Ovary (tissue), 3 donors: ENCODE results near the gene SCAMP5.

Experiments used
- CTCF ChIP-seq, 3 donors: fragments of 450-650 bp in 2 of 3; fragments of 200-600 bp in 1 of 3; IDR thresholded peaks; one replicate each; pipeline versions ENCODE4 v1.5.1 to v1.8.0; 2016 to 2022; ENCODE audit warnings: antibody characterized with exemption in 3 of 3, mild to moderate bottlenecking in 1 of 3
- POLR2A ChIP-seq: fragments of 450-650 bp; IDR thresholded peaks from one replicate; pipeline ENCODE4 v1.6.1; 2017; ENCODE audit warnings: antibody characterized with exemption, mild to moderate bottlenecking, moderate library complexity
- donor health status: DM: no; HTN: no; CAD: no.

GRCh38 chr15:74955017-74955416 lies 40.3 kb upstream of the SCAMP5 start:
- no peak for TF ChIP-seq POLR2A
- no peak for TF ChIP-seq CTCF (IDR thresholded peaks at IDR 0.05)
